GM19099 (cell line): ENCODE results near the gene RBBP8NL.

ENCODE experiments used
- POLR2A ChIP-seq: IDR thresholded peaks from 3 replicates; pipeline ENCODE4 v1.6.1; 2011; ENCODE audit warnings: low read depth; ENCODE audit not compliant: insufficient read length; ENCODE audit errors: extremely low read depth

RBBP8NL gene

DNA sequence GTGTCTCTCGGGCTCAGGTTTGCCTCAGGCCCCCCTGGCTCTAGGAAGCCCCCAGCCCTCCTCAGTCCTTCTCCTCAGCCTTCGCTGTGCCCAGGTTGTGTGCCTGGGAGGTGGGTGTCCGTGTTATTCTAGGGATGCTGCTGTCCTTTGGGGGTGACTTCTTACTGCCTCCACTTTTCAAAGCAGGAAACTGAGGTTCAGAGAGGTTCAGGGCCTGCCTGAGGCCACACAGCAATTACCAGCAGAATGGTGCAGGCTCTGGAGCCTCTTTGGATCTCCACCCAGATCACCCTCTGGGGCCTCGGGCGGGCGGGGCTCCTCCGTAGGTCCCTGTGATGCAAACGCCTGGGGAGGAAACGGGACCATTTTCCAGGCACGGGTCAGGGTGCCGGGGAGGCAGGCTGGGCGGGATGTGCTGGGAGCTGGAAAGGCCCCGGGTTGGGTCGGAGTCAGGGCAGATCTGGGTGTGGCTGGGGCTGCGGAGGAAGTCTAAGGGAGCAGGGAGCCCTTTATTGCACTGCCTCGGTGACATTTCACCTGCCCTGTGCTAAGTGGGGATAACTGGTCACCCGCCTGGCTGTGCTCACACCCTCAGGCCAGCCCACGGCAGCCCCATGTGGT is 25.2 kb upstream of the RBBP8NL start:
- TF ChIP-seq POLR2A, result no peak

DNA sequence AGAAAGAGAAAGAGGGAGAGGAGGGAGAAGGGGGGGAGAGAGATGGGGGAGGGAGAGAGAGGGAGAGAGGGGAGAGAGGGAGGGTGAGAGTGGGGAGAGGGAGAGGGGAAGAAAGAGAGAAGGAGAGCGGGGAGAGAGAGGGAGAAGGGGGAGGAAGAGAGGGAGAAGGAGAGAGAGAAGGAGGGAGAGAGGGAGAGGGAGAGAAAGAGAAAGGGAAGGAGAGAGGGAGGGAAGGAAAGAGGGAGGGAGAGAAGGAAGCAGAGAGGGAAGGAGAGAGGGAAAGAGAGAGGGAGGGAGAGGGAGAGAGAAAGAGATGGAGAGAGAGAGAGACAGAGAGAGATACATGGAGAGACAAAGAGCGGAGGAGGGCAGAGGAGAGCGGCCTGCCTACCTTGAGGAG is 24.6 kb upstream of the RBBP8NL start:
- TF ChIP-seq POLR2A, result no peak

DNA sequence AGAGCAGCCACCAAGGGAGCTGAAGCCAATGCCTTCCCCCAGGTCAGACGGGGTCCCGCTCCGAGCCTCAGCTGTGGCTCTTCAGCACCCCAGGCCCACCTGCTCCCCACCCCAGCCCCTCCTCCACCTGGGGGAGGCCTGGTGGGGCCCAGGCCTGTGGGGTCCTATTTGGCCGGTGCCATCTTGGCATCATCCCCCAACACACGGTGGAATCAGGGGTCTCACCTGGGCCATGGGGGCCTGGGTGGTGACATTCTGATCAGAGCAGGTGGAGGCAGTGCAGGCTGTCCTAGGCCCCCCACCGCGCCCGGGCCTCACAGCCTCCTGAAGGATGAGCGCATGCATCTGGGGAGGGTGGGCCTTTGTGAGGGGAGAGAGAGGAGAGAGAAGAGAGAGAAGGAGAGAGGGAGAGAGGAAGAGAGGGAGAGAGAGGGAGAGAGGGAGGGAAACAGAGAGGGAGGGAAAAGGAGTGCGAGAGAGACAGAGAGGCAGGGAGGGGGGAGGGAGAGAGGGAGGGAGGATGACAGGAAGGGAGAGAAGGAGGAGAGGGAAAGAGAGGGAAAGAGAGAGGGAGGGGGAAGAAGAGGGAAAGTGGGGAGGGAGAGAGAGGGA is 23.9 kb upstream of the RBBP8NL start:
- TF ChIP-seq POLR2A, result no peak

DNA sequence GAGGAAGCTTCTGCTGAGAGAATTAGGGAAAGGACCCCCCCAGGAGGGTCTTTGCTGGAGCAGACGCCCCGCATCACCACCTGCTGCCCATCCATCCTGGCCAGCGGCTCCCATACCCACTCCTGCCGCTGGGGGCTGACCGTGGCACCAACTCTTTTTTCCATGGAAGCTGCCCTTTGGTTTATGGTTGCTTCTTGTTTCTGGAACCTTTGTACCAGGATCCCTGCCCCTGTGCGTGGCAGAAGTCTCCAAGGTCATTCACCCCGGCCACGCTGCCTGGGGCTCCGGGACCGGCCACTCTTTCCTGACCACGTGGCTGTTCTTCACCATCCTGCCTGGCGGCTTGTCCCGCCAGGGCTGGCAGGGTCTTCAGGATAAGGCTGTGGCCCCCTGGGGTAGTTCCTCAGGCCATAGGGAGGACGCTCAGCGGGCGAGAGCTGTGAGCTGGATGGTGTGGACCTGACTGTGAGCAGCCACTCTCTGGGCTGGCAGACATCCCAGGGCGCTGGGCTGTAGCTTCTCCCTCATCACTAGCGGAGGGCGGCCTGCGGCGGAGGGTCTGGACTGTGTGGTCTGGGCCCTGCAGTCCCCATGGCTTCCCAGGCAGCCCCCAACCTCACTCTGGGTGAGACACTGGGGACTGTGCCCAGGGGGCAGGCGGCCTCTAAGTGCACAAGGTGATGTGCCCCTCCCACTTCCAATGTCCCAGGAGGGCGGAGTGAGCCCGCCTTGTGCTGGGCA is 22.8 kb upstream of the RBBP8NL start:
- no peak for TF ChIP-seq POLR2A

DNA sequence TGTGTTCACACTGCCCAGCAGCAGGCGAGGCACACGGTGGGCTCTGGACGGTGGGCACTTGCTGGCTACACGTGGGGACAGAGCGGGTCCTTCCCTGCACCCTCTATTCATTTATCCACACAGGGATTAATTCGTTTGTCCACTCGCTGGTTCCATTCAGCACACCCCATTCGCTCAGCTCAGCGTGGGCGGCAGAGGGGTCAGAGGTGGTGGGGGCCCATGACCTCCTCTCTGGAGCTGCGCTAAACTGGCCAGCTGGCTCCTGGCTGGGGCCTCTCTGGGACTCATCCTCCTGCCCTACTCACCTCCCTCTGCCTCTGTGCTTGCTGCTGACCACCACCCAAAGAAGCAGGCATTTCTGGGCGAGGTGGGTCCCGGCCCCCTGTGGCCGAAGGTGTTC is 21.4 kb upstream of the RBBP8NL start:
- TF ChIP-seq POLR2A, result no peak

DNA sequence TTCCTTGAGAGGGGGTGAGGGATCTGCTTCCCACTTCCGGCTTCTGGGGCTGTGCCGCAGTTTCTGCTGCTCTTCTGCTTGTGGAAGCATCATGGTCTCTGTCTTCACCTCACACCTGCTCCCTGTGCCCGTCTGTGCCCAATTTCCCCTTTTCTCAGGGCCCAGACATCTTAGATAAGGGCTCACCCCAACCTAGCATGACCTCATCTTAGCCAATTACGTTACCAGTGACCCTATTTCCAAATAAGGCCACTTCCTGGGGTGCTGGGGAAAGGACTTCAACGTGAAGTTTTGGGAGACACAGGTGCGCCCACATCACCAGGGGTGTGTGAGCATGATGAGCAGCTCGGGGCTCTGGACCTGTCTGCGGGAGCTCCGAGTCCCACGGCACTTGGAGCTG is 20.7 kb upstream of the RBBP8NL start:
- TF ChIP-seq POLR2A, result no peak

DNA sequence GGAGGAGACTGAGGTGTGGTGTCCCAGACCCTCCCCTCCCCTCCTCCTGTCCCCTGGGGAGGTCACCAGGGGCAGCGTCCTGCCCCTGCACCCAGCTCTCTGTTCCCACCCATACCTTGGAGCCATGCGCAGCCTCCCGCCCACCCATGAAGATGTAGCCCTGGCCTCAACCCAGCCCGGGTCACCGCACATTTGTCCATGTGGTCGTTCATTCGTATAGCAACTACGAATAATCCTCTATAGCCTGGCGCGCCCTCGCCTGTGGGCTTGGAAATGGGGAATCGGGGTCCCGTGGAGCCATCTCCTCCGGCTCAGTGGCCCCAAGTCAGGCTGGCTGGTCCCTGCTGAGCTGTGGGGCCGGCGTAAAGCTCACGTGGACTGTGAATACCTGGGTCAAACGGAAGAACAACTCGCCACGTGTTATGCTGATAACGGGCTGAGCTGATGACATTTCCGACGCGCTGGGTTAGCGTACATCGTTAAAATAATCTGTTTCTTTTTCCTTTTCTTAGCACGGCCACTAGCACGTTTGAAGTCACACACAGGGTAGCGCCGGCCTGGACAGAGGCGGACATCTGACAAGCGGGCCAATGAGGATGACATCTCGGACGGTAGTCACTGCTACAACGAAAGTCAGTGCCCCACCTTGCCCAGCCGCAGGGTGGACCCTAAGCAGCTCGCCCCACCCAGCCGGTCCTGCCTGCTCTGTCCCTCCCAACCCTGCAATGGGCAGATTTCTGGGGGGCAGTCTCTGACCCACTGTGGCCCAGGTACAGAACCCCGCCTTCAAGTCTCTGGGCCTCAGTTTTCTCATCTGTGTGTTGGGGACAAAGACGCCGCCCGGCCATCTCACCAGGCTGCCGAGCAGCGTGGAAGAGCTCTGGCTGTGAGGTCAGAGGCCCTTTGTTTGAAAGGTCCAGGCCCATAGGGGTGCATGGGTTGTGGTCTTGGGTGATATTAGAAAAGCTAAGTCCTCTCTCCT is 19.8 kb upstream of the RBBP8NL start:
- no peak for TF ChIP-seq POLR2A

DNA sequence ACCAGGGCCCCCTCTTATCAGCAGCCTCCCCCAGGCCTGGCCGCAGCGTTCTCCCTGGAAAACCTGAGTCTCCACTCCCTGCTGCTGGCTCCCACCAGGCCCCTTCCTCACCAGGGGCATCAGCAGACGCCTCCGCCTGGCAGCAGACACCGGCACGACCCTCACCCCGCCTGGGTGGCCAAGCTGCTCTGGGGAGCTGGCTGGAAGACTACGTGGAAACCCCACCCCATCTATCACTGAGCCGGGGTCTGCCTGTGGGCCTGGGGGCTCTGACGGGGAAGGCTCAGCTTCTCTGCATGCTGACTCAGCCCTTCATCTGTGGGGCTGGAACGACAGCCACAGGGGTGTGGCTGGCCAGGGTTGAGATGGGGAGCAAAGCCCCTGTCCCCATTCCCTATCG is 19.1 kb upstream of the RBBP8NL start:
- no peak for TF ChIP-seq POLR2A

DNA sequence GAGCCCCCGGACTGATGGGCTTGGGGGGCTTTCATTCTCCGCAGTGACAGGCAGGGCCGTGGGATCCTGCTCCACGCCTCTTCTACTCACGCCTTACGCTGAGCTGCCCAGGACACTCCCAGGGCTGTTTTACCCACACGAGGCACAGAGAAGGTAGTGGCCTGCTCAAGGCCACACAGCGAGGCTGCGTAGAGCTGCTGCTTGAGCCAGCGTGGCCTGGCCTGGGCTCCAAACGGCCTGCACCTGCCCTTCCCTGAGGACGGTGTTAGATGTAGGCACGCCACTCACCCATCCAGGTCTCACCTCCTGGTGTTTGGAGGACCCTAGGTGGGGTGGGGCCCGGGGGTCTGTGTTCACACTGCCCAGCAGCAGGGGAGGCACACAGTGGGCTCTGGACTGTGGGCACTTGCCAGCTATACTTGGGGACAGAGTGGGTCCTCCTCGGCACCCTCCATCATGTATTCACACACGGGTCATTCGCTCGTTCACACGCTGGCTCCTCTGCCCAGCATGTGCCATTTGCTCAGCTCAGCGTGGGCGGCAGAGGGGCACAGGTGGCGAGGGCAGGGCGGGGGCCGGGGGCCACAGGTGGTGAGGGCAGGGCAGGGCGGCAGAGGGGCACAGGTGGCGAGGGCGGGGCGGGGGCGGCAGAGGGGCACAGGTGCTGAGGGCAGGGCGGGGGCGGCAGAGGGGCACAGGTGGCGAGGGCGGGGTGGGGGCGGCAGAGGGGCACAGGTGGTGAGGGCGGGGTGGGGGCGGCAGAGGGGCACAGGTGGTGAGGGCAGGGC is 18.4 kb upstream of the RBBP8NL start:
- no peak for TF ChIP-seq POLR2A

DNA sequence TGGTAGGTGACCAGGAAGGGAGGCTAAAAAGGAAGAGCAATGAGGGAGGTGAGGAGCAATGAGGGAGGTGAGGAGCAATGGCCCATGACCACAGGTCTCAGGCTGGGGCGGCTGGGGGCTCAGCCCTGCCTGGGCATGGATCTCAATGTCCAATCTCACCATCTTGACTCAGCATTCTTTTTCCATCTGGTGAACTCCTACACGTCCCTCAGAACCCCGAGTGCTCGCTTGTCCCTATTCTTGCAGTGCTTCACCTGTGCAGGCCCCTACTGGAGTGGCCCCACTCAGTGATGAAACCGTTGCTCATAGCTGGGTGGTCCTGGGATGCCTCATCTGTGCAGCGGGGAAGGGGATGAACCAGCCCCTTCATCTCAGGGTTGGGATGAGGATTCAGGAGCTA is 16.9 kb upstream of the RBBP8NL start:
- no peak for TF ChIP-seq POLR2A

DNA sequence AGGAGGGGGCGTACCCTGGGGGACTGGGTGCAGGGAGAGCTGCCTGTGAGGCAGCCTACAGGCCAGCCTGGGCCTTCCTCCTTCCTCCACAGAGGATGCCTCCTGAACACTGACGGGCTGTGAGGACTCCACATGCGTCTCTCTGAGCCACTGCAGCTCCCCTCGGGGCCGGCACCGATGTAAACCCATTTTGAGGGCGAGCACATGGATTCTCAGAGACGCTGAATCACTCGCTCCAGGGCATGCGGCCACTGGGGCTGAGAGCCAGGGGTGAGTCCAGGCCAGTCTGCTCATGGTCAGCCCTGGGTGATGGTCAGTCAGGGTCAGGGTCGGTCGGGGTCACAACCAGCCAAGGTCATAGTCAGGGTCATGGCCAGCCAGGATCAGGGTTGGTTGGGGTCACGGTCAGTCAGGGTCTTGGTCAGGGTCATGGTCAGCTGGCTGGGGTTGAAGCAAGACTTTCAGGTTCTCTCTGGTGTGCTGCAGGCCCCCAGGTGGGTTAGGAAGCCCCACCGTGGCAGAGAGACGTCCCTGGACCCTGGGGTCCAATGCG is 14.7 kb upstream of the RBBP8NL start:
- no peak for TF ChIP-seq POLR2A

DNA sequence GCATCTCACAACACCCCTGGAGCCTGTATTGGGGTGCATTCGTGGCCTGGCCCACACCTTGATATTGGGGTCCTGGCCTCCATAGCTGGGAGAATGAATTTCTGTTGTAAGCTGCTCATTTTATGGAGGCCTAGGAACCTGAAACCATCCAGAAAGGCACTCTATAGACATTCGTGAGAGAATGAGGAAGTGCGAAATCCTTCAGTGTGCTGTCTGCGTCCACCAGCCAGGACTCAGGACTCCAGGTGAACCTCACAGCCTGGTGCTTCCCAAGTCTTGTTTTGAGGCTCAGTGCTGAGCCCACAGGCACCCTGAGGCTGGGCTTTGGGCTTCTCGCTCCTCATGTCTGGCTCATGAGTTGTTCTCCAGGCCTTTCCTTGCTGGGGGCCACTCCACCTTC is 11.9 kb upstream of the RBBP8NL start:
- no peak for TF ChIP-seq POLR2A

DNA sequence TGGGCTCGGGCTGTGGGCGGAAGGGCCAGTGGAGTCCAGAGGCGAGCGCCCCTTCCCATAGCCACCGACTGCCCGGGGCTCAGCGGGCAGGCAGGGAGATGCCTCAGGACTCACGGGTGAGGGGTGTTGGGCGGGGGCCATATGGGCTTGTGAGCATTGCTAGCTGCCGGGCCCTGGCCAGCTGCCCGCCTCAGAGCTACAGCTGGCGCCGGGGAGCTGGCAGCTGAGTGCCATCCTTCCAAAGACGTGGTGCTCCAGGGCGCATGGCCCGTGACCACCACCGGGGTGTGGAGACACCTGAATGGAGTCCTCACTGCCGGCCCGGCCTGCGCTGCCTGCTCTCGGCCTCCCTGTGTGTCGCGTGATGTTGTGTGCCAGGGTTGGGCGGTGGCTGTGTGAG is 10.6 kb upstream of the RBBP8NL start:
- no peak for TF ChIP-seq POLR2A

DNA sequence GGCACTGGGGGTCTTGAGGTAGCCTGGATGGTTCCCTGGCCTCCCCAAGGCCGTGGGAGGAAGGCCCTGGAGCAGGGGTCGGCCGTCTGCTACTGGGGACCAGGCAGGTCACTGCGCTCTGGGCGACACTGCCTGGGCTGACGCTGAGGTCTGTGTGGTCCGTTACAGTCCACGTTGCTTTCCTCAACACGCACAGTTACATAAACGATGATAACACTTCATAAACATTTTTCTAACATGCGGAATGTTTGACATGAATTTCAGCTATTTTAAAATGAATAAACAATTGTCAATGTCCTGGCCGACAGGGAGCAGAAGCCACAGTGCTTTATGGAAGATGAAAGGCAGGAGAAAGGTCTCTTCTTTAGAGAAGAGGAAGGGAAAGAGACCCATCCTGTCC is 10.2 kb upstream of the RBBP8NL start:
- TF ChIP-seq POLR2A, result no peak
